NCI-H1048 (cell line): ENCODE results near the gene AEBP1.

ENCODE experiments used
- DNase-seq: peaks from one replicate; lab custom pipeline; 2025; lab: John Stamatoyannopoulos, UW

The AEBP1 gene

GRCh38 chr7:44066494-44067063, 37.6 kb upstream of the AEBP1 start:
- no peak for DNase-seq

GRCh38 chr7:44067064-44067951, 36.8 kb upstream of the AEBP1 start:
- DNase-seq = no peak

DNA sequence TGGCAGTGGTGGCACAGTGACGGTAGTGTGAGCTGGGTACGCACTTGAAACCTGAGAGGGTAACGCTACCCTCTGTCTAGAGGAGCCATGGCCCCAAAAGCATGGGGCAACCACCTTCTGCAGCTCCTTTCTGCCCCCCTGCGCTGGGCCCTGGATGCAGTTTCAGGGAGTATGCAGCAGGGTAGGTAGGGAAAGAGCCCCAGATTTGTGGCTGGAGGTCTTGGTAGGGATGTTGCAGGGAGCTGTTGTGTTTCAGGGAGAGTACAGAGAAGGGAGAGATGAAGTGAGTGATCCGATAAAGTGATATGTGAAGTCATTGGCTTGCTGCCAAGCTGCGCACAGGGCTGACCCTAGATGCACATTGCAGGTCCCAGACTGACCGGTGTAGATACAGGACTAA, 36.1 kb upstream of the AEBP1 start:
- DNase-seq = no peak

- DNase-seq = no peak
Measured at GRCh38 chr7:44071726-44072363, 32.3 kb upstream of the AEBP1 start.

GRCh38 chr7:44072364-44073231, 31.5 kb upstream of the AEBP1 start:
- no peak for DNase-seq

DNA sequence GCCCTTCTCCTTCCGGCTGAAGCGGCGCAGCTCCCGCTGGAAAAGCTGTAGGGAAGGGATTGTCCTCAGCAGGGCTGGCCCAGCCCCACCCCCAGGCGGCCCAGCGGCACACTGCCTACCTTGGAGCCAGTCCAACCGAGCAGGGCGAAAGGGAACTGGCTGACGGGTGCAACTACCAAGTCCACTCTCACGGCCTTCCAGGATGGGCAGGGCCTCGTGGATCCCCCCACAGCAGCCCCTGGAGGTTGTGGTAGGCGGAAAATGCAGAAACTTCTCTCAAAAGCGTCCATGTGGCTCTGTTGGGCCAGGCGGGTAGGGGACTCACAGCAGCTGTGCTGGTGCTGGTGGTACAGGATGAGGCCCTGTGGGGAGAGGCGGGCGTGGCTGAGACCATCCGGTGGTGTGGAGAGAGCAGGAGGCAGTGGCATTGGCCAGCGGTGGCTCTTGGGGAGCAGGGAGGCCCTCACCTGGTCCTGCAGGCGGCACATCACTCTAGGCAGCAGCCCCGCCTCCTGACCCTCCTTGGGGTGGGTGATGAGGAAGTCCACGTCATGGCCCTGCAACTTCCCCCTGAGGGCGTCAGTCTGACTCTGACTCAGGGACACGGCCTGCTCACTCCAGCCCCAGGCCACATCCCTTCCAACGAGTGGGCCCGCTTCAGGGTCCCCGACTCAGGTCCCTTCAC, 30.3 kb upstream of the AEBP1 start:
- DNase-seq = no peak

DNA sequence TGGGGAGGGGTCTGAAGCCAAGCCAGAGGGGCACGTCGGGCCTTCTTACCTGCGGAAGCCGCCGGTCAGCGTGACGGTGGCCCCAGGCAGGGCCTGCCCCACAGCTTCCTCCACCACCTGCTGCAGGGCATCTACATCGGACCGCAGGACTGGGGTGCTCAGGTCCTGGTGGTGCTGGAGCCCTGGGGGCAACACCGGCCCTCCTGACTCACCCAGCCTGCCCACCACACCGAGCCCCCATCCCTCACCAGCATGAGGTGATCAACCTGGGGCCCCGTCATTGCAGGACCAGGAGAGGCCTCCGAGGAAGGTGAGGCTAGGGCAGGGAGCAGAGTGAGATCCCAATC, 29.8 kb upstream of the AEBP1 start:
- no peak for DNase-seq

GRCh38 chr7:44075296-44076075, 28.7 kb upstream of the AEBP1 start:
- DNase-seq = no peak

DNA sequence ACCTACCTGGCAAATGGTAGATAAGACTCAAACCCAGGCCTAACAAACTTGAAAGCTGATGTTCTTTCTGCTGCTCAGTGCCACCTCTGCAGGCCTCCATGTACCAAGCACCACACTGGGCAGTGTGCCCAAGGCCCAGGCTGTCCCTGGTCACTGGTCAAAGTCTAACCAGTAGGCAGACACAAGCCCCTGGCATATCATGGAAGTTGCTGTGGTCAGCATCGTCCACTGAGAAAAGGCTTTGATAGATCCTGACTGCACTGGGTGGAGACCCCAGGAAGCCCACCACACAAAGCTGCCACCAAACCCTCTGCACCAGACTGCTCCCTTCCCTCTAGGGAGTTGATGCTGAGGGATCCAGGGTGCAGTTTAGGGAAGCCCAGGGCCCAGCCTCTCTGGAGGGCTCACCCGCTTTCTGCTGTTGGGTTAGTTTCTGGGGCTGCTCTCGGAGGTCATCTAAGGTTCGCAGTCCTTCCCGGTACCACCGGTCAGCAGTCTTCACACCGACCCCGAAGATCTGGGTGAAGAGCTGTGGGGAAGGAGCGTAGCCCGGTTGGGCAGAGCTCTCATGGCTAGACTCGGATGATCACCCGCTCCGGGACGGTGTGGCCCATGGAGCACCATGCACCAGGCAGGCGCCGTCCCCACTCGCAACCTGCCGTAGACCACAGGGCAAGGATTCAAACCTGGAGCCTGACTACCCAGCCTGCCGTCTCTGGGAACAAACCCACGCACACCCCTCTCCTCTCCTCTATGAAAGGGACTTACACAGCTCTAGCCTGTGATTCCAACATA, 27.8 kb upstream of the AEBP1 start:
- DNase-seq = no peak

GRCh38 chr7:44077061-44077460, 27.1 kb upstream of the AEBP1 start:
- no peak for DNase-seq

DNA sequence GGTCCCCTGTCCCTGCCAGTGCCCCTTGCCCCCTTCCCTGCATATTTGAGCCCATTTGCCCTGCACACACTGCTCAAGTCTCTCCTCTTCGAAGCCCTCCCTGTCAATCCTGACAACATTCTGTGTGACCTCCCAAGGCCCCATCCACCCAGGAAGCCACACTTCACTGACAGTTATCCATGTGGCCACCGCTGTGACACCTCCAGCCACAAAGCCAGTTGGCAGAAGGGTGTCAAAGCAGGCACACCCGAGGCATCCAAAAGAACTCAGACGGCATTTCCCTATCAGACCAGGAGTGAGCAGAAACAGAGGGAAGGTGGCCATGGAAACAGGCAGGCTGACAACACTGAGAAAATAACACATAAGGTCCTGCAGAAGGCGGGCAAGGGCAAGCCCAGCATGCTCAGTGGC, 26.5 kb upstream of the AEBP1 start:
- no peak for DNase-seq

- DNase-seq = no peak
Measured at GRCh38 chr7:44078521-44078920, 25.6 kb upstream of the AEBP1 start.

DNA sequence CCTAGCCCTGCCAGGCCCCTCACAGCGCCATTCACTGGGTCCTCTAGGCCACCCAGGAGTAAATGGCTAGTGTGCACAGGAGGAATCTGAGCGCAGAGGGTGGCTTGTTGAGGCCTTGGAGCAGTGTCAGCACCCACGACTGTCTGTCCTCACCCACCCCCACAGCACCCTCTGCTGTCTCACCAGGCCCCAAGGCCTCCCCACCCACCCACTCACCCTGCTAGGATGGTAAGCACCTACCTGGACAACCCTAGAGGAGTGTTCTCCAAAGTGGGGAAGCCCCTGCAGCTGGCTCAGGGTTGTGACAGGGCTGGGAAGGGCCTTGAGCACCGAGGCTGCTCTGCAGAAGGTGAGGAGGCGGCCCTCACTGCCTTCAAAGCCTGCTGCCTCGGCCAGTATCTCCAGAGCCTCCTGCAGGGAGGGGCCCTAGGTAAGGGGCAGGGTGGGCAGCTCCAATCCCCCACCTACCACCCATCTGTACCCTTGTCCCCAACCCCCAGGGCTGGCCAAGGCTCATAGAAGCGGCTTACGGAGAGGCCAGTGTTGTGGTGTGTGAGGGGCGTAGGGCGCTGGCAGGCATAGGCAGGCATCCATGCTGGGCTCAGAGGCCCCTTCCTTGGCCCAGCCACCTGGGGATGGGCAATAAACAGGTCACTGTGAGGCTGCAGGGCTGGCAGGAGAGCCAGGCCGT, 24.7 kb upstream of the AEBP1 start:
- no peak for DNase-seq

GRCh38 chr7:44080118-44080517, 24.0 kb upstream of the AEBP1 start:
- DNase-seq = no peak

DNA sequence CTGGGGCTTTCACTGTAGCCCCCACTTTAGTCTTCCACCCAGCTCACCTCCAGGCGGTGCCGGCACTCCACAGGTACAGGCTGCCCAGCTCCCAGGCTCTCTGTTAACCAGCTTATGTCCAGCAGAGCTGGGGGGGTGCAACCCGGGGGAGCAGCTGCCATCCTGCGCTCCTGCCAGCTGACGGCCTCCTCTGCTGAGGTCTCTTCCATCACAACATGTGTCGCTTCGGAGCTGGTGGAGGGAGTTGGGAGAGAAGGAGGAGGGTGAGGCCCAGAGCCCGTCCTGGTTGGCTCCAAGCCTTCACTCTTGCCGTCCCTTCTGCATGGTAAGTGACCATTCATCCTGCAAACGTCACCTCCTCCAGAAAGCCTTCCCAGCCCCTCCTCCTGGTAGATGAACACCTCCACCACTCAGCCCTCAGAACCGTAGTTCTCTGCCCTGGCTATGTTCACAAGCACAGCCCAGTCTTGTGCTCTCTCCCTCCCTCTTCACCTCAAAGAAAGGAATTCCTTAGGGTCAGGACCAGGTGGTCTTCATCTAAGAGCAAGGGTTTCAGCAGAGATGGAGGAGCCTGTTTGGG, 23.4 kb upstream of the AEBP1 start:
- no peak for DNase-seq

DNA sequence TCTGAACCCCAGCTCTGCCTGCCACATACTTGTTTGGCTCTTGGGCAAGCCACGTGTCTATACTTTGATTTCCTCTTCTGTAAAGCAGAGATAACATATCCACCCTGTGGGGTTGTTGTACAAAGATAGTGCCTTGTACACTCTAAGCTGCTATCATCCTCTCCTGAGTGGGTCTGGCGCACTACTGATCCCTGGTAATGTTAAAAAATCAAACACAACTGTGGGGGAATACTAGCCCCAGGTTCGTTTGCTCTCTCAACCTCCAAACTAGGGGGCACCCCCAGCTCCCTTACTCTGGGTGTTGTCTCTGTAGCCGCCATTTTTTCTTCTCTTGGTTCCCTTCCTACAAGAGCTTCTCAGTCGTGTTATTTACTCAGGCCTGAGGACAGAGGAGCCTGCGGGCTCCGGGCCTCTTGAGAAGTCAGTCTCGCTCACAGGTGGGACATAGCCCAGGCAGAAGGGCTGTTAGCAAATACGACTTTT, 22.8 kb upstream of the AEBP1 start:
- no peak for DNase-seq

- peak; percentile 97 for DNase-seq
Measured at GRCh38 chr7:44082541-44083207, 21.5 kb upstream of the AEBP1 start.

DNA sequence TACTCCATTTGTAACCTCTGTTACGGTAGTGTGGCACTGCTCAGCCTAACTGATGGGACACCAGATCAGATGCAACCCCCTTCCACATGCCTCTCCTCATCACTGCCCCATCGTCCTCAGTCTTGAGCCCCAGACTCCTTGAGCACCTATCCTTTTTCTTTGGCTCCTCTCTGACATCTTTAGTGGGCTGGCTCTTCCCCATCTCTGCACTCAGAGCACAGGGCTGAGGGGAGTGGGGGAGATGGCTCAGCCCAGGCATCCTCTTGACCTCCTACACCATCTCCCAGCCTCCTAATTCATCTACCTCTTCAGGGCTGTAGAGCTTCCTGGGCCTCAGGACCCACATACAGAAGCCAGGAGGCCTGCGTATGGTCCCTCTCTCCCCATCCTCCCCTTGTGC, 20.3 kb upstream of the AEBP1 start:
- no peak for DNase-seq
